GM12875 (cell line): ENCODE measurements around the gene COL7A1.

Experiments used
- H3K4me3 ChIP-seq: one replicate; pipeline ENCODE4 v1.5.1; 2011; ENCODE audit warnings: low read depth, low read length, control low read depth
- TF ChIP-seq, protein P1 (sequence below): IDR thresholded peaks from 2 replicates; pipeline ENCODE4 v1.5.1; 2011; ENCODE audit warnings: low read depth, mild to moderate bottlenecking, control low read depth, inconsistent platforms, low read length, moderate library complexity, borderline replicate concordance; ENCODE audit not compliant: insufficient read depth

Gene COL7A1

DNA sequence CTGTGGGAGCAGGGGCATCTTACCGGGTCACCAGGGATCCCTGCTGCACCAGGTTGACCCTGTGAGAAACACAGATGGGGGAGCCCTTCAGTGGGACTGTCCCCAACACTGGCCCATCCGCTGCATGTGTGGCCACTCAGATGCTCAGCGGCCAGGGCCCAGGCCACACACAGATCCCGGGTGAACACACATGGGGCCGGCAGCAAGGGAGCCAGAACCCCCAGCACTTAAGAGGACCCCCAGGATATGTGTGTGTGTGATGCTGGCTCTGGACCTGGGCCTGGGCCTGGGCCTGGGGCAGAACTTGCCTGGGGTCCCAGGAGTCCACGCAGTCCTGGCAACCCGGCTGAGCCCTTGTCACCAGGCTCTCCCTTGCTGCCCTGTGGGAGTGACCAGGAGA lies 26.7 kb downstream of the COL7A1 start:
- TF ChIP-seq, protein P1, sequence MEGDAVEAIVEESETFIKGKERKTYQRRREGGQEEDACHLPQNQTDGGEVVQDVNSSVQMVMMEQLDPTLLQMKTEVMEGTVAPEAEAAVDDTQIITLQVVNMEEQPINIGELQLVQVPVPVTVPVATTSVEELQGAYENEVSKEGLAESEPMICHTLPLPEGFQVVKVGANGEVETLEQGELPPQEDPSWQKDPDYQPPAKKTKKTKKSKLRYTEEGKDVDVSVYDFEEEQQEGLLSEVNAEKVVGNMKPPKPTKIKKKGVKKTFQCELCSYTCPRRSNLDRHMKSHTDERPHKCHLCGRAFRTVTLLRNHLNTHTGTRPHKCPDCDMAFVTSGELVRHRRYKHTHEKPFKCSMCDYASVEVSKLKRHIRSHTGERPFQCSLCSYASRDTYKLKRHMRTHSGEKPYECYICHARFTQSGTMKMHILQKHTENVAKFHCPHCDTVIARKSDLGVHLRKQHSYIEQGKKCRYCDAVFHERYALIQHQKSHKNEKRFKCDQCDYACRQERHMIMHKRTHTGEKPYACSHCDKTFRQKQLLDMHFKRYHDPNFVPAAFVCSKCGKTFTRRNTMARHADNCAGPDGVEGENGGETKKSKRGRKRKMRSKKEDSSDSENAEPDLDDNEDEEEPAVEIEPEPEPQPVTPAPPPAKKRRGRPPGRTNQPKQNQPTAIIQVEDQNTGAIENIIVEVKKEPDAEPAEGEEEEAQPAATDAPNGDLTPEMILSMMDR = no peak
- H3K4me3 ChIP-seq = no peak overlapping the region

GRCh38 chr3:48567500-48567899 lies 27.6 kb downstream of the COL7A1 start:
- no peak overlapping the region for H3K4me3 ChIP-seq
- TF ChIP-seq, protein P1 = no peak

DNA sequence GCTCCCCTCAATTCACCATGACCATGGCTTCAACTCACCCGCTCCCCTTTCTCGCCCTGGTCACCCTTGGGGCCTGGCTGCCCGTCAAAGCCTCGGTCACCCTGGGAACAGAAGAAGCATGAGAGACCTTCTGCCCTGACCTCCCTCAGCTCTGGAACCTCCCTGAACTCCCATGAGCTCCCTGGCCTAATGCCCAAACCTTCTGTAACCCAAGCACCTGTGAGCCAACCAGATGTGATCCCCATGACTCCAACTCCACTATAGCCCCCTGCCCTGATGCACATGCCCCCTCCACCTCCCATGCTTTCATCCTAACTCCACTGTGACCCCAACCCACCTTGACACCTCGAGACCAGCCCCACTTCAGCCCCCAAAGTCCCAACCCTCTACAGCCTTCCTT lies 28.0 kb downstream of the COL7A1 start:
- H3K4me3 ChIP-seq = no peak overlapping the region
- TF ChIP-seq, protein P1 = no peak

DNA sequence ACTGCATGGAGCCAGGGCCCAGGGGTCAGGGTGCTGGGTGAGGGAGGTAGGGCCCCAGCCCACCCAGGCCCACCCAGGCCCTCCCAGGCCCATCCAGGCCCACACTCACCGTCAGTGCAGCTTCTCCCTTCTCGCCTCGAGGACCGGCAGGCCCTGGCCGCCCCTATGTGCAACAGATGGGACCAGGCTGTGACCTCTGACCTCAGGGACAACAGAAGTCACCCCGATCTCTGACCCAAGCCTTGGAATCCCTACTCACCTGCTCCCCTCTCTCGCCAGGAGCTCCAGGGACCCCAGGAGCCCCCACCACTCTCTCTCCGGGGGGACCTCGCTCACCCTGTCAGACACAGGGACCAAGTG lies 28.7 kb downstream of the COL7A1 start:
- no peak overlapping the region for H3K4me3 ChIP-seq
- TF ChIP-seq, protein P1 = no peak

DNA sequence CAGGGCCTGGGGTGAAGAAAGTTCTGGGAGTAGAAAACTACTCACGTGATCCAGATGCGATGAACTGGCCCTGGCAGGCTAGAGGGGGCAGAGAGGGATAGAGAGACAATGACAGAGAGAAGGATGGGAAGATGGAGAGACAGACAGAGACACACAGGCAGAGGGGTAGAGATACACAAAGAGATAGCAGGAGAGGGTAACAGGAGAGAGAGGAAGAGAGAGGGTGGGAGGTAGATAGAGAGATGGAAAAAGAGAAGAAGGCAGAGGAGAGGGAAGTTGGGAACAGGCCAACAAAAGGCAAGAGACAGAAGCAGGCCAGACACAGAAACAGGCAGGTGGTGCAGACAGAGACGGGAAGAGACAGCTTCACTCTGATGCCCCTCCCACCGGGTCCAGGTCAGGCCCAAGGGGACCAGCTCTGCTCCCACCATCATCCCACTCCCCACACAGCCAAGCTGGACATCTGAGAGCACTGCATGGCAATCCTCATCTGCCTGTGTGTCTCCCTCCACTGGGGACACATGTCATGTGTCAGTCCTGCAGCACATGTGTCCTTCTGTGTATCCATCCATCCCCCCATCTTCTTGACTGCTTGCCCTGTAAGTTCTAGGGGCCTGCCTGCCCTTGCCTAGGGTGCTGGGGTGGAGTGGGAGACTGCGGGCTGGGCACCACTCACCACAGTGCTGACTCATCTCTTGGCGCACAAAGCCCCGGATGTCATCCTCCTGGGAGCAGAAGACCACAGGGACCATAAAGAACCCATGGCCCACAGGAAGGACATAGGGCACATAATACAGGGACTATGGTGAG lies 29.3 kb downstream of the COL7A1 start:
- TF ChIP-seq, protein P1 = no peak
- no peak overlapping the region for H3K4me3 ChIP-seq

- no peak overlapping the region for H3K4me3 ChIP-seq
These were observed 29.9 kb downstream of the COL7A1 start for GRCh38 chr3:48565186-48565585.

DNA sequence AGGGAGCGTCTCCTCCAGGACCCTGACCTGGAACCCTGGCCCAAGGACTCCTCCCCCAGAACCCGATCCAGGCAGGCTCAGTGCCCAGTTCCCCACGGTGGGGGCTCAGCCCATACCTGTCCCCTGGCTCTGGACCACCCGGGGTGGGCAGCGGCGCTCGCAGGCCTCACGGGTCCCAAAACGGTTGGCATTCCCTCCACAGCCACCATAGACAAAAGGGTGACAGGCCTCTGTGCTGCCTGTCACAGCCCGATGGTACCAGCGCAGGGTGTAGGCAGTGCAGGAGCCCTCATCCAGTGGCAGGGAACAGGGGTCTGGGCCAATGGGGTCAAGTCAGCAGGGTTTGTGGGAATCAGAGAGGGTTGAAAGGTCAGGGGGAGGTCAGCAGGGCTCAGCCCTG lies 30.5 kb downstream of the COL7A1 start:
- TF ChIP-seq, protein P1 = no peak
- no peak overlapping the region for H3K4me3 ChIP-seq

More at GRCh38 chr3:48565186-48565585, 29.9 kb downstream of the COL7A1 start:
- TF ChIP-seq, protein P1 = no peak
